ENCODE results near the gene CAMTA1. TPM values are rescaled to one million over a fixed set of nuclear protein-coding genes. Genes with fewer than 3 reads are reported as not detected.

CAMTA1 gene
- total RNA-seq, 1 experiment from 2014 or later = 219 TPM

DNA sequence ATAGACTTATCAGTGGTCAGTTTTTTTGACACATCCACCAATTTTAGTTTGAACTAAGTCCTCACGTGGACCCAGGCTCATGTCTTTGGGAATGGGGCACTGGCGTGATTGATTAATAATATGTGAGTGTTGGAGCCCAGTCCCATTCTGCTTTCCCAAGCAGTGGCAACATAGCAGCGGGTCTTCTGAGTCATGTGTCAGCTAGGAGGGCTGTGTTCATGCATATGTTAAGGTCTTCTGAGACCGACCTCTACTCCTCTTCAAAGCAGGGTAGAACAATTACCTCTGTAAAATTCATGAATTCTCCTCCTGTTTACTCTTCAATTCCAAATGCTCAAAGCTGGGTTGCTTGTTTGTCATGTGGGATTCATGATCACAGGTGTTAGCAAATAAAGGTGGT, 291.3 kb downstream of the CAMTA1 start:
- DNase-seq (ENCODE audit: low read depth) = no peak

DNA sequence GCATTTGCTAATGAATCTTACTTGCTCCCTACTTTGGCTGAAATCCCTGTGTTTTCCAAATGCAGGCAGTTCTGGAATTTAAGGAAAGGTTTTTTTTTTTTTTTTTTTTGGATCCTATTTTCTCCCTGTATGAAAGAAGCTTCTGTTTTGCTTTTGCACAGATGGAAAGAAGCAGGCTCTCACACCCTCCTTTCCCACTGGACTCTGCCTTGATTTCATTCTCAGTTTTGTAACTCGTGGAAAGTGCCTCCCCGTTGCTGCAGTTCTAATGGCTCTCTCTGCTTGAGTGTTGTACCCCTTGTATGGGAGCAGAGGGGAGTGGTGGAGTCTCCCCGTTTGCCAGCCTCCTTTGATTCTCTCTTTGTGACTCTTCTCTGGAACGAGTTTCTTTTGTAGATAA, 291.9 kb downstream of the CAMTA1 start:
- no peak for DNase-seq (ENCODE audit: low read depth)

GRCh38 chr1:7077970-7078369, 292.7 kb downstream of the CAMTA1 start:
- no peak for DNase-seq (ENCODE audit: low read depth)

GRCh38 chr1:7079637-7080036, 294.4 kb downstream of the CAMTA1 start:
- no peak for DNase-seq (ENCODE audit: low read depth)

DNA sequence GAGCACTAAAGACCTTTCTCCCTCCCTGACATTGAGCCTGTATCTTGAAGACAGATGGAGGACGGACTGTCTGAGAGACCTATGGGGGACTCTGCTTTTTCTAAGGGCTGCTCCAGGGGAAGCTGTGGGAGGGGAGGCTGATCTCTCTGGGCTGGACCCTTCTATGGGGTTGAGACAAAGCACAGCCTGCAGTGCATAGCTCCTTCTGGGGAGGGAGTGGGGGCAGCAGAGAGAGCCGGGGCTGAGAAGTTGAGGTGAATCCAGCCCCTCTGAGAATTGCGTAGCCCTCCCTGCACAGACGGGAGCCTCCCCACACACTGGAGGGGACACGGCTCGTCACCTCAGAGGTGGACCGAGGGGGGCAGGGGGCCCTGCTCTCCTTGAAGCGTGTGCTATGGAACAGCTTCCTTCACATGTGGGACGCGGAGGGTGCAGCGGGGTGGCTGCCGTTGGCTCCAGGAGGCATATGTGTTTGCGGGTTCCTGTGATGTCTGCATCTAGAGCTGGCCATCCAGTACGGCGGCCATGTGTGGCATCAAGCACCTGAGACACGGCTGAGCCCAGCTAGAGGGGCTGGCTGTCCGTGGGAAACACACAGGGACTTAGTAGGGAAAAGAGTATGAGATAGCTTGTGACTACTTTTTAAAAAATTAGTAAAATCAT, 299.1 kb downstream of the CAMTA1 start:
- DNase-seq (ENCODE audit: low read depth) = no peak

- no peak for DNase-seq (ENCODE audit: low read depth)
Observed at GRCh38 chr1:7085521-7085920, 300.3 kb downstream of the CAMTA1 start.

DNA sequence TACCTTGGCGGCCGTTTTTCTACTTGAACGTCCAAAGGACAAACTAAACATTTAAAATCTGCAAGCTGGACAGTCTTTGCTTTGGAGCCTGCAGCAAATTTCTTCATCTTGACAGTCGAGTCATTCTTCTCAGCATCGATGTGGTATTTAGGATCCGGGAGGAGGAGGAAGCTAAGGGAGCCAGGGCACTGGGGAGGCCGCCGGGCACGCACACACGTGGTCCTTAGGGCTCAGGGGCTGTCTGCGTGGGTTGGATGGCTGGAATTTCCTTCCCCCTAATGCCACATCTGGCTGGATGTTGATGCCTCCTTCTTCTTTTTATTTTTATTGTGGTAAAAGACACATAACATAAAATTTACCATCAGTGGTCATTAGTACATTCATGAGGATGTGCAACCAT, 300.9 kb downstream of the CAMTA1 start:
- no peak for DNase-seq (ENCODE audit: low read depth)

- DNase-seq (ENCODE audit: low read depth) = no peak
Observed at GRCh38 chr1:7087888-7088287, 302.6 kb downstream of the CAMTA1 start.

- no peak for DNase-seq (ENCODE audit: low read depth)
Observed at GRCh38 chr1:7089497-7089896, 304.2 kb downstream of the CAMTA1 start.

GRCh38 chr1:7093297-7093696, 308.0 kb downstream of the CAMTA1 start:
- no peak for DNase-seq (ENCODE audit: low read depth)

DNA sequence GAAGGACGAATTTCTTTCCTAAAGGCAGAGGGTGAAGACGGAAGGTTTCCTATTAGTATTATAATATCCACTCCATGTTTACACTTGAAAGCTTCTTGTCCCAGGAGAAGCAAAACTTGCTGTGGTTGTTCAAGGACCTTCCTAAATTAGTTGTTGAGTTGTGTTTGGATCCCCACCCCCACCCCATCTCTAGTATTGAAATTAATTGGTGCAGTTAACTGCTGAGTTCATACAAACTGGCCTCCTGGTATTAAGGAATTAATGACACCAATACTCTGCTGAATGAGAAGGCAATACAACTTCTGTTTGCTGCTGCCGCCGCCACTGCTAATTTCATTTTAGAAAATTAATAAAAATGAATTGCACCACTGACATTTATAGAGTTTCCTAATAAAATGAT, 308.8 kb downstream of the CAMTA1 start:
- no peak for DNase-seq (ENCODE audit: low read depth)

DNA sequence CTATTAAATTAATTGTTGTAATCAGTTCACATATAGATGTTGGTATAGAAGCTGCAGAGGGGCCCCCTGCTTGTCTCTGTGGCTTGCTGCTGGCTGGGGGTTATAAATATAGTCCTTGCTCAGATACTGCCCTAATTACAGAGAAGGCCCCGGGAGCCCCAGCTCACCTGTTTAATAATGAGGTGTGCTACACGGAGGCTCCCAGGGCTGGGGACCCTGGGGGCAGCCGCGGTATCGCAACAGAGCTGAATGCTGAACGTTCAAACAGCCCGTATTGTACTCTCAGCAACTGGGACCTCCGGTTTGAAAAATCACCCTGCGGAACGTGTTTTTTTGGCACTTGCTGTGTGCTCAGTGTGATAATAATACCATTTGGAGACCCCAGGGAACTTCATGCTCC, 309.3 kb downstream of the CAMTA1 start:
- DNase-seq (ENCODE audit: low read depth) = no peak

DNA sequence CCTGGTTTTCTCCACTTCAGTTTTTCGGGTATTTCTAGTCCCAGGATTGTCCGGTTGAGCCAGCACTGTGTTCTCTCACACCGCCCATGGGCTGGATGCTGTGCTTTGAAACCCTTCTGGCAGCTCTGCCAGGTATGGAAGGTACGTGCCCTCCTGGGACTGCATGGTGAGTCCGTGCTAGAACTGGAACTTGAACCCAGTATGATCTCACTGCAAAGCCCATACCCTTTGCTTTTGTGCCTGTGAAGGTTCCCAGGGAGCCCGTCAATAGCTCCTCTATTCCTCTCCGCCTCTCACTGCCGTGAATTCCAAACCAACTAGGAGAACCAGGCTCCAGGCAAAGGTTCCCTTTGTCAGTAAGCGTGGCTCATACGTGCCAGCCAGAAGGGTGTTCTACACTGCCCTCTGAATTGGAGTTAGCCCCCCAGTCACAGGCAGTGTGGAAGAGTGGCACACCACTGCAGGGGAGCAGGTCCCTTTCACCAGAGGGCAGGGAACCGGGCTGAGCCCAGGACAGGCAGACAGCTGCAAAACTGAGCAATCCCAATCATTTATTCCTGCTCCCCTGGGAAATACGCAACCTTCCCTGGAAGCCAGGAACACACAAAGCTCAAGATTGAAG, 310.2 kb downstream of the CAMTA1 start:
- no peak for DNase-seq (ENCODE audit: low read depth)

DNA sequence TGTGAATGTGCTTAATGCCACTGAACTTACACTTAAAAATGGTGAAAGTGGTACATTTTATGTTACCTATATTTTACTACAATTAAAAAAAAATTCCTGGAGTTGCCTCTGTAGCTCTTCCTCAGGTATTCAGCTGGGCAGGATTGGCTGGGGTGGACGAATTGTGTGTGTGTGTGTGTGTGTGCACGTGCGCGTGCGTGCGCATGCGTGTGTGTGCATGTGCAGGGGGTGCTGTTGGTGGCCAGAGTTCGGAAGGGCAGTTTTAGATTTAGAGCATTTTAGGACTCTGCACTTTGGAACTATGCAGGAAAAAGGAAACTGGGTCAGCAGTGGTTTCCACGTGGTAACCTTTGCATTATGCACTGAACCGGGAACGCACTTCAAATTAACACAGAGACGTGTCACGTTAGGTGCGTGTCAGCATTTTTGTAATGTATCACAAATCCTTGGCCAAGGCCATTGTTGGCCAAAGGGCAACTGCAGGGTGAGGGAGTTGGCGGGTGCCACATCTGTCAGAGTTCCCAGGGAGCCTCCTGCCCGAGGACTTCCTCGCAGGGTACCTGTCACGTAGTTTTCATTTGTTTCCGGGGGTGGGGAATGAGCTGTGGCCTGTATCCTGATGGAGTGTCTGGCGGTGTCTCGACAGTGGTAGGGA, 312.8 kb downstream of the CAMTA1 start:
- DNase-seq (ENCODE audit: low read depth) = no peak

DNA sequence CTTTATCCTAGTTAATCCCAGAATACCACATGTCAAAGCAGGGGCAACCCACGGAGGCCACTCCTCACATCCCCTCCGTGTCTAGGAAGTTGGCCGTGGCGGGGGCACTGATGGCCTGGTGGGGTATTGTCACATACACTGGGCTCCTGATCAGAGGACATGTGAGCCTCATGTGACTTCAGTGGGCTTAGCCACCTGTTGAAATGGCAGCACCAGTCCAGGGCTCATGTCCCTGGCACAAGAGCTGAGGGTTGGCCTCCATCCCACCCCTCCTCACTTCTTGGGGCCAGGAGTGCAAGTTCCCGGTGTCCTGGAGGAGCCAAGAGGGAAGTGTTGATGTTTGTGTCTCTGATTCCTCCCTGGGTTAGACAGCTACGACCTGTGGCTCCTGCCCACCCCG, 313.4 kb downstream of the CAMTA1 start:
- no peak for DNase-seq (ENCODE audit: low read depth)

DNA sequence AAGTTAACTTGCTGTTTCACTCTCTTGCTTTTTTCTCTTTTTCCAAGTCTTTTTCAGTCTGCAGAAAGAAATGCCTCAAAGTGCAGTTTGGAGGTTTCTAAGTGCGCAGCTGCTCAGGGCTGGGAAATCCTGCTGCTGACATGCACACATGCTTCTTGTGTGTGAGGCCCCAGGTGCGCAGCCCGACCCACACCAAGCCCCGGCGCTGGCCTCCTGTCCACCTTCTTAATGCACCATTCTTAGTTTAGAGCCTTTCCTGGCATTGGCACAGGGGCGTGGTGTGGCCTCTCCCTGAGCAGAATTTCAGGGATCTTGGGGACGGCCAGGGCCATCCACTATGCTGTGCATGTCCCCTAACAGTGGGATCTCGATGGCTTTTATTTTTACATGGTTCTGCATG, 315.2 kb downstream of the CAMTA1 start:
- DNase-seq (ENCODE audit: low read depth) = no peak

- DNase-seq (ENCODE audit: low read depth) = peak; percentile 42
Observed at GRCh38 chr1:7101187-7101586, 315.9 kb downstream of the CAMTA1 start.

DNA sequence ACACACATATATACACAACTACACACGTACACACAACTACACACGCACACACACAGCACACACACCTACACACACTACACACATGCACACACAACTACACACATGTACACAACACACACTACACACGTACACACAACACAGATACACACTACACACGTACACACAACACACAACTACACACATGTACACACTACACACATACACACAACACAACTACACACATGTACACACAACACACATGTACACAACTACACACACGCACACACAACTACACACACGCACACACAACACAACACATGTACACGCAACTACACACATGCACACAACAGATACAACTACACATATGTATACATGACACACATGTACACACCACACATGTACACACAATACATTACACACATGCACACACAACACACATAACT, 318.1 kb downstream of the CAMTA1 start:
- DNase-seq (ENCODE audit: low read depth) = no peak

DNA sequence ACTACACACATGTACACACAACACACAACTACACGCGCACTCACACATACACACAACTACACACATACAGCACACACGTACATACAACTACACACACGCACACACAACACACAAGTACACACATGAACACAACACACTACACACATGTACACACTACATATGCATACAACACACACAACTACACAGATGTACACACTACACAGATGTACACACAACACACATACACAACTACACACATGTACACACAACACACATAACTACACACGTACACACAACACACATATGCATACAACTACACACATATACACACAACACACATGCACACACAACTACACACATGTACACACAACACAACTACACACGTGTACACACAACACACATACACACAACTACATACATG, 318.6 kb downstream of the CAMTA1 start:
- no peak for DNase-seq (ENCODE audit: low read depth)

DNA sequence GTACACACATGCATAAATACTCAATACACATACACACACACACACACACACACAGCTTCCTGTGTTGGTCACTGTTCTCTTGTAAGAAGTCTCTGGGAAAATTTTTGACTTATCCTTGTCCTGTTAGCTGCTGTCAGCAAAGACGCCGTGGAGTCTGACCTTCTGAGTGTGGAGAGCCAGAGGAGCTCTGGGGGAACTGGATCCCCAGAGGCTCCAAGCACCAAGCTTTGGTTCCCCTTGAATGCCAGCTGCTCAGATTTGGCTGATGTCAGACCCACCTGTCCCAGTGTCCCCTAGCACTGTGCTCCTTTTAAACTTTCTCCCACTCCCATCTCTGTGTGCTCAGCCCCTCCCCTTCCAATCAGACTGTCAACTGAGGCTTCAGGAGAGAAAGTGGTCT, 319.1 kb downstream of the CAMTA1 start:
- no peak for DNase-seq (ENCODE audit: low read depth)

GRCh38 chr1:7105269-7105668, 320.0 kb downstream of the CAMTA1 start:
- no peak for DNase-seq (ENCODE audit: low read depth)

GRCh38 chr1:7106442-7107108, 321.3 kb downstream of the CAMTA1 start:
- DNase-seq (ENCODE audit: low read depth) = no peak
